ENCODE results near the gene PIEZO1.

The PIEZO1 gene

GRCh38 chr16:88721236-88721635 lies 63.8 kb downstream of the PIEZO1 start:
- Histone ChIP-seq H3K9me3 (ENCODE audit: control insufficient read depth, insufficient read depth, low read length) (no peaks in the 10 kb centered on the region), H3K9ac (ENCODE audit: low read depth, low read length) (no peak overlapping the region), H3K4me1 (ENCODE audit: insufficient read depth, low read length) (no peaks in the 10 kb centered on the region), H3K36me3 (ENCODE audit: insufficient read depth, low read length) (no peaks in the 10 kb centered on the region; the same call in 1 of the 2 replicates)

- no peaks in the 10 kb centered on the region; the same call in 1 of the 2 replicates for H3K36me3 ChIP-seq (ENCODE audit: insufficient read depth, low read length)
- no peaks in the 10 kb centered on the region for H3K4me1 ChIP-seq (ENCODE audit: insufficient read depth, low read length)
- H3K9me3 ChIP-seq (ENCODE audit: control insufficient read depth, insufficient read depth, low read length) = no peaks in the 10 kb centered on the region
- no peak overlapping the region for H3K9ac ChIP-seq (ENCODE audit: low read depth, low read length)
These were observed 64.5 kb downstream of the PIEZO1 start for GRCh38 chr16:88720396-88720970.

- no peaks in the 10 kb centered on the region for H3K9me3 ChIP-seq (ENCODE audit: control insufficient read depth, insufficient read depth, low read length)
- no peak overlapping the region for H3K9ac ChIP-seq (ENCODE audit: low read depth, low read length)
- H3K4me1 ChIP-seq (ENCODE audit: insufficient read depth, low read length) = no peaks in the 10 kb centered on the region
- H3K36me3 ChIP-seq (ENCODE audit: insufficient read depth, low read length) = no peaks in the 10 kb centered on the region; the same call in 1 of the 2 replicates
These were observed 65.1 kb downstream of the PIEZO1 start for GRCh38 chr16:88719933-88720296.

GRCh38 chr16:88719267-88719932 lies 65.6 kb downstream of the PIEZO1 start:
- Histone ChIP-seq H3K9ac (ENCODE audit: low read depth, low read length) (no peak overlapping the region), H3K9me3 (ENCODE audit: control insufficient read depth, insufficient read depth, low read length) (no peaks in the 10 kb centered on the region), H3K4me1 (ENCODE audit: insufficient read depth, low read length) (no peaks in the 10 kb centered on the region), H3K36me3 (ENCODE audit: insufficient read depth, low read length) (no peaks in the 10 kb centered on the region; the same call in 1 of the 2 replicates)

GRCh38 chr16:88718178-88718577 lies 66.8 kb downstream of the PIEZO1 start:
- no peak overlapping the region for H3K9ac ChIP-seq (ENCODE audit: low read depth, low read length)
- H3K4me1 ChIP-seq (ENCODE audit: insufficient read depth, low read length) = no peaks in the 10 kb centered on the region
- peaks cover 3% of the 10 kb centered on the region; the same call in 1 of the 2 replicates for H3K36me3 ChIP-seq (ENCODE audit: insufficient read depth, low read length)
- no peaks in the 10 kb centered on the region for H3K9me3 ChIP-seq (ENCODE audit: control insufficient read depth, insufficient read depth, low read length)

- H3K4me1 ChIP-seq (ENCODE audit: insufficient read depth, low read length) = no peaks in the 10 kb centered on the region
- no peak overlapping the region for H3K9ac ChIP-seq (ENCODE audit: low read depth, low read length)
- peaks cover 3% of the 10 kb centered on the region; the same call in 1 of the 2 replicates for H3K36me3 ChIP-seq (ENCODE audit: insufficient read depth, low read length)
- H3K9me3 ChIP-seq (ENCODE audit: control insufficient read depth, insufficient read depth, low read length) = no peaks in the 10 kb centered on the region
These were observed 68.4 kb downstream of the PIEZO1 start for GRCh38 chr16:88716601-88717001.

- no peak overlapping the region for H3K9ac ChIP-seq (ENCODE audit: low read depth, low read length)
- no peaks in the 10 kb centered on the region for H3K9me3 ChIP-seq (ENCODE audit: control insufficient read depth, insufficient read depth, low read length)
- peaks cover 3% of the 10 kb centered on the region; the same call in 1 of the 2 replicates for H3K36me3 ChIP-seq (ENCODE audit: insufficient read depth, low read length)
- H3K4me1 ChIP-seq (ENCODE audit: insufficient read depth, low read length) = no peaks in the 10 kb centered on the region
These were observed 68.8 kb downstream of the PIEZO1 start for GRCh38 chr16:88716201-88716600.

GRCh38 chr16:88715312-88716190 lies 69.5 kb downstream of the PIEZO1 start:
- peaks cover 3% of the 10 kb centered on the region; the same call in 1 of the 2 replicates for H3K36me3 ChIP-seq (ENCODE audit: insufficient read depth, low read length)
- no peak overlapping the region for H3K9ac ChIP-seq (ENCODE audit: low read depth, low read length)
- no peaks in the 10 kb centered on the region for H3K9me3 ChIP-seq (ENCODE audit: control insufficient read depth, insufficient read depth, low read length)
- H3K4me1 ChIP-seq (ENCODE audit: insufficient read depth, low read length) = no peaks in the 10 kb centered on the region

GRCh38 chr16:88714420-88715302 lies 70.4 kb downstream of the PIEZO1 start:
- Histone ChIP-seq H3K36me3 (ENCODE audit: insufficient read depth, low read length) (peaks cover 3% of the 10 kb centered on the region; the same call in 1 of the 2 replicates), H3K9me3 (ENCODE audit: control insufficient read depth, insufficient read depth, low read length) (no peaks in the 10 kb centered on the region), H3K9ac (ENCODE audit: low read depth, low read length) (no peak overlapping the region), H3K4me1 (ENCODE audit: insufficient read depth, low read length) (no peaks in the 10 kb centered on the region)

- Histone ChIP-seq H3K36me3 (ENCODE audit: insufficient read depth, low read length) (peaks cover 3% of the 10 kb centered on the region; the same call in 1 of the 2 replicates), H3K4me1 (ENCODE audit: insufficient read depth, low read length) (no peaks in the 10 kb centered on the region), H3K9ac (ENCODE audit: low read depth, low read length) (no peak overlapping the region), H3K9me3 (ENCODE audit: control insufficient read depth, insufficient read depth, low read length) (no peaks in the 10 kb centered on the region)
These were observed 71.2 kb downstream of the PIEZO1 start for GRCh38 chr16:88713568-88714419.

GRCh38 chr16:88713054-88713453 lies 72.0 kb downstream of the PIEZO1 start:
- no peaks in the 10 kb centered on the region for H3K9me3 ChIP-seq (ENCODE audit: control insufficient read depth, insufficient read depth, low read length)
- H3K9ac ChIP-seq (ENCODE audit: low read depth, low read length) = no peak overlapping the region
- no peaks in the 10 kb centered on the region for H3K4me1 ChIP-seq (ENCODE audit: insufficient read depth, low read length)
- H3K36me3 ChIP-seq (ENCODE audit: insufficient read depth, low read length) = peaks cover 3% of the 10 kb centered on the region; the same call in 1 of the 2 replicates

- peaks cover 3% of the 10 kb centered on the region; the same call in 1 of the 2 replicates for H3K36me3 ChIP-seq (ENCODE audit: insufficient read depth, low read length)
- H3K9ac ChIP-seq (ENCODE audit: low read depth, low read length) = no peak overlapping the region
- no peaks in the 10 kb centered on the region for H3K9me3 ChIP-seq (ENCODE audit: control insufficient read depth, insufficient read depth, low read length)
- no peaks in the 10 kb centered on the region for H3K4me1 ChIP-seq (ENCODE audit: insufficient read depth, low read length)
These were observed 72.5 kb downstream of the PIEZO1 start for GRCh38 chr16:88712362-88712979.

Data from ES-I3 (cell line).